ENCODE measurements around the gene KANSL1.

Gene KANSL1

GRCh38 chr17:46150216-46150963, 42.8 kb downstream of the KANSL1 start:
- TF ChIP-seq TAF1 (IDR thresholded peaks at IDR 0.05; ENCODE audit: borderline replicate concordance, insufficient read depth, low read length) (no peak), SIN3A (IDR thresholded peaks at IDR 0.05; ENCODE audit: borderline replicate concordance, insufficient read depth, low read length) (no peak)
- TF ChIP-seq, protein P1, sequence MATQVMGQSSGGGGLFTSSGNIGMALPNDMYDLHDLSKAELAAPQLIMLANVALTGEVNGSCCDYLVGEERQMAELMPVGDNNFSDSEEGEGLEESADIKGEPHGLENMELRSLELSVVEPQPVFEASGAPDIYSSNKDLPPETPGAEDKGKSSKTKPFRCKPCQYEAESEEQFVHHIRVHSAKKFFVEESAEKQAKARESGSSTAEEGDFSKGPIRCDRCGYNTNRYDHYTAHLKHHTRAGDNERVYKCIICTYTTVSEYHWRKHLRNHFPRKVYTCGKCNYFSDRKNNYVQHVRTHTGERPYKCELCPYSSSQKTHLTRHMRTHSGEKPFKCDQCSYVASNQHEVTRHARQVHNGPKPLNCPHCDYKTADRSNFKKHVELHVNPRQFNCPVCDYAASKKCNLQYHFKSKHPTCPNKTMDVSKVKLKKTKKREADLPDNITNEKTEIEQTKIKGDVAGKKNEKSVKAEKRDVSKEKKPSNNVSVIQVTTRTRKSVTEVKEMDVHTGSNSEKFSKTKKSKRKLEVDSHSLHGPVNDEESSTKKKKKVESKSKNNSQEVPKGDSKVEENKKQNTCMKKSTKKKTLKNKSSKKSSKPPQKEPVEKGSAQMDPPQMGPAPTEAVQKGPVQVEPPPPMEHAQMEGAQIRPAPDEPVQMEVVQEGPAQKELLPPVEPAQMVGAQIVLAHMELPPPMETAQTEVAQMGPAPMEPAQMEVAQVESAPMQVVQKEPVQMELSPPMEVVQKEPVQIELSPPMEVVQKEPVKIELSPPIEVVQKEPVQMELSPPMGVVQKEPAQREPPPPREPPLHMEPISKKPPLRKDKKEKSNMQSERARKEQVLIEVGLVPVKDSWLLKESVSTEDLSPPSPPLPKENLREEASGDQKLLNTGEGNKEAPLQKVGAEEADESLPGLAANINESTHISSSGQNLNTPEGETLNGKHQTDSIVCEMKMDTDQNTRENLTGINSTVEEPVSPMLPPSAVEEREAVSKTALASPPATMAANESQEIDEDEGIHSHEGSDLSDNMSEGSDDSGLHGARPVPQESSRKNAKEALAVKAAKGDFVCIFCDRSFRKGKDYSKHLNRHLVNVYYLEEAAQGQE (IDR thresholded peaks at IDR 0.05; ENCODE audit: insufficient read depth in 1 of 2, low read depth in 2 of 2, low read length in 2 of 2), result no peak

GRCh38 chr17:46148247-46148646, 45.0 kb downstream of the KANSL1 start:
- TF ChIP-seq POLR2AphosphoS5 (IDR thresholded peaks at IDR 0.05; ENCODE audit: low read depth, low read length) (no peak), SIN3A (IDR thresholded peaks at IDR 0.05; ENCODE audit: borderline replicate concordance, insufficient read depth, low read length) (no peak), TAF1 (IDR thresholded peaks at IDR 0.05; ENCODE audit: borderline replicate concordance, insufficient read depth, low read length) (no peak), FOXP2 (optimal IDR thresholded peaks at IDR 0.05; ENCODE audit: borderline replicate concordance, extremely low read depth, extremely low read length, insufficient read depth) (no peak)
- TF ChIP-seq, protein P1 (IDR thresholded peaks at IDR 0.05; ENCODE audit: insufficient read depth in 1 of 2, low read depth in 2 of 2, low read length in 2 of 2), result no peak

DNA sequence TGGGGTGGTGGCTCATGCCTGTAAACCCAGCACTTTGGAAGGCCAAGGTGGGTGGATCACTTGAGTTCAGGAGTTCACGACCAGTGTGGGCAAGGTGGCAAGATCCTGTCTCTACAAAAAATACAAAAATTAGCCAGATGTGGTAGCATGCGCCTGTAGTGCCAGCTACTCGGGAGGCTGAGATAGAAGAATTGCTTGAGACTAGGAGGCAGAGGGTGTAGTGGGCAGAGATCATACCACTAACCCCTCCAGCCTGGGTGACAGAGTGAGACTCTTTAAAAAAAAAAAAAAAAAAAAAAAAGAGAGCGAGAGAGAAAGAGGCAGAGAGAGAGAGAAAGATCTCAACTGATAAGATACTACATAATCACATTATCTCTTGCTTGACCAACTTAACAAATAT, 45.9 kb downstream of the KANSL1 start:
- no peak for TF ChIP-seq FOXP2 (optimal IDR thresholded peaks at IDR 0.05; ENCODE audit: borderline replicate concordance, extremely low read depth, extremely low read length, insufficient read depth)
- no peak for TF ChIP-seq SIN3A (IDR thresholded peaks at IDR 0.05; ENCODE audit: borderline replicate concordance, insufficient read depth, low read length)
- TF ChIP-seq TAF1 (IDR thresholded peaks at IDR 0.05; ENCODE audit: borderline replicate concordance, insufficient read depth, low read length), result no peak
- TF ChIP-seq, protein P1 (IDR thresholded peaks at IDR 0.05; ENCODE audit: insufficient read depth in 1 of 2, low read depth in 2 of 2, low read length in 2 of 2), result no peak
- no peak for TF ChIP-seq POLR2AphosphoS5 (IDR thresholded peaks at IDR 0.05; ENCODE audit: low read depth, low read length)

- TF ChIP-seq POLR2AphosphoS5 (IDR thresholded peaks at IDR 0.05; ENCODE audit: low read depth, low read length), result no peak
- TF ChIP-seq, protein P1 (IDR thresholded peaks at IDR 0.05; ENCODE audit: insufficient read depth in 1 of 2, low read depth in 2 of 2, low read length in 2 of 2), result no peak
- TF ChIP-seq TAF1 (IDR thresholded peaks at IDR 0.05; ENCODE audit: borderline replicate concordance, insufficient read depth, low read length), result no peak
- no peak for TF ChIP-seq SIN3A (IDR thresholded peaks at IDR 0.05; ENCODE audit: borderline replicate concordance, insufficient read depth, low read length)
- TF ChIP-seq FOXP2 (optimal IDR thresholded peaks at IDR 0.05; ENCODE audit: borderline replicate concordance, extremely low read depth, extremely low read length, insufficient read depth), result no peak
Measured at GRCh38 chr17:46144246-46144645, 49.0 kb downstream of the KANSL1 start.
